Stimulated activated CD4-positive, alpha-beta T cell treated with anti-CD3 and anti-CD28 coated beads, TNF-alpha, amount 100 ng/mL, for 1 hour (primary cell): Measurements from ENCODE around the gene DIS3L2.
A peak's percentile ranks its signal among the peaks of the same experiment; 100 is the strongest.

Experiments used
- DNase-seq, 3 donors: peaks; one replicate each; pipeline ENCODE4 v3.0.0-alpha.2; 2020; ENCODE audit warnings: low read depth in 3 of 3, low spot score in 1 of 3

Gene DIS3L2

GRCh38 chr2:231961349-231962166, at the start of gene DIS3L2:
Gene DIS3L2, plus strand, starts transcription at chr2:231961713. Its CDS starts 53,215 bp downstream, at chr2:232014928.
- DNase-seq: peak; percentile 30 to 65 (median 52)

GRCh38 chr2:231914077-231914690, 47.3 kb upstream of the DIS3L2 start:
- no peak for DNase-seq

GRCh38 chr2:231917280-231918066, 44.0 kb upstream of the DIS3L2 start:
- no peak for DNase-seq

- no peak for DNase-seq
Observed at GRCh38 chr2:231918501-231919330, 42.8 kb upstream of the DIS3L2 start.

GRCh38 chr2:231919341-231920035, 42.0 kb upstream of the DIS3L2 start:
- DNase-seq: no peak

GRCh38 chr2:231920366-231920765, 41.1 kb upstream of the DIS3L2 start:
- no peak for DNase-seq

- no peak for DNase-seq
Observed at GRCh38 chr2:231920795-231921194, 40.7 kb upstream of the DIS3L2 start.

GRCh38 chr2:231922311-231923009, 39.1 kb upstream of the DIS3L2 start:
- DNase-seq: no peak

GRCh38 chr2:231923010-231923344, 38.5 kb upstream of the DIS3L2 start:
- DNase-seq: no peak

GRCh38 chr2:231923951-231924888, 37.3 kb upstream of the DIS3L2 start:
- no peak for DNase-seq

- DNase-seq: no peak
Observed at GRCh38 chr2:231924889-231925275, 36.6 kb upstream of the DIS3L2 start.

GRCh38 chr2:231925303-231926179, 36.0 kb upstream of the DIS3L2 start:
- peak; percentile 25 to 68 (median 33) for DNase-seq

- peak in 1 of 3 donors; percentile 58 for DNase-seq
Observed at GRCh38 chr2:231926180-231926741, 35.3 kb upstream of the DIS3L2 start, which contains the start of gene NPPC. Gene NPPC, minus strand, starts transcription at chr2:231926396. Its CDS starts 147 bp downstream, at chr2:231926249.

GRCh38 chr2:231926761-231927565, 34.5 kb upstream of the DIS3L2 start:
- DNase-seq: no peak

GRCh38 chr2:231927566-231927890, 34.0 kb upstream of the DIS3L2 start:
- no peak for DNase-seq

GRCh38 chr2:231928481-231928880, 33.0 kb upstream of the DIS3L2 start:
- DNase-seq: no peak
